Body of pancreas (tissue), 4 donors: ENCODE data around the gene ABLIM3.

ENCODE experiments used
- CTCF ChIP-seq, 7 experiments: fragments of 450-650 bp in 4 of 7; fragments of 200-600 bp in 3 of 7; sonication (generic) in 3 of 7; IDR thresholded peaks; one replicate each; pipeline ENCODE4 v1.5.1; 2016 to 2019; ENCODE audit warnings: antibody characterized with exemption in 7 of 7
- POLR2A ChIP-seq, 3 donors: fragments of 450-650 bp; IDR thresholded peaks; one replicate each; pipeline ENCODE4 v1.6.1; 2016; ENCODE audit warnings: antibody characterized with exemption in 3 of 3, mild to moderate bottlenecking in 2 of 3

- TF ChIP-seq POLR2A (IDR thresholded peaks at IDR 0.05) (no peak), CTCF (IDR thresholded peaks at IDR 0.05) (no peak)
These were observed 123.8 kb downstream of the ABLIM3 start for GRCh38 chr5:149265068-149265465.
